ENCODE measurements around the gene IFNA10. TPM values are rescaled to one million over a fixed set of nuclear protein-coding genes. Genes with fewer than 3 reads are reported as not detected.
A peak's percentile ranks its signal among the peaks of the same experiment; 100 is the strongest.
"Not testable (repeated sequence)": the region's sequence is repeated elsewhere in the genome, so short reads cannot be mapped to it uniquely, and the experiment has no call there.

Gene IFNA10
- not detected for polyA plus RNA-seq (ENCODE audit: insufficient read depth in 1 of 5, insufficient read length in 5 of 5, low replicate concordance in 1 of 5)
- long read RNA-seq, donor 1: 0 reads
- long read RNA-seq, donor 2: 0 reads
- long read RNA-seq, donor 3: 0 reads
- long read RNA-seq, donor 4: 0 reads
- long read RNA-seq, donor 5: 0 reads
- long read RNA-seq, donor 6: 0 reads
- long read RNA-seq, donor 7: 0 reads
- long read RNA-seq, donor 8: 0 reads

GRCh38 chr9:21207043-21207442 is at the start of gene IFNA10:
Gene IFNA10 (minus strand): TSS chr9:21207143. CDS start chr9:21207097, 46 bp downstream.
- not testable (repeated sequence) for DNase-seq

- DNase-seq: no peak
Measured at GRCh38 chr9:21255538-21256212, 48.7 kb upstream of the IFNA10 start.

- peak; percentile 11 to 21 for DNase-seq
Measured at GRCh38 chr9:21252721-21253547, 46.0 kb upstream of the IFNA10 start.

- no peak for DNase-seq
Measured at GRCh38 chr9:21251638-21252037, 44.7 kb upstream of the IFNA10 start.

- DNase-seq: no peak
Measured at GRCh38 chr9:21251190-21251589, 44.2 kb upstream of the IFNA10 start.

GRCh38 chr9:21244836-21245235 is 37.9 kb upstream of the IFNA10 start:
- DNase-seq: no peak

GRCh38 chr9:21239911-21240310 is 33.0 kb upstream of the IFNA10 start, which contains the start of gene IFNA14:
Gene IFNA14 (minus strand): TSS chr9:21240005. CDS start chr9:21239935, 70 bp downstream.
- DNase-seq: no peak

GRCh38 chr9:21236360-21236714 is 29.4 kb upstream of the IFNA10 start:
- not testable (repeated sequence) for DNase-seq

GRCh38 chr9:21235468-21236359 is 28.8 kb upstream of the IFNA10 start:
- DNase-seq: peak; percentile 12 to 27

- no peak for DNase-seq
Measured at GRCh38 chr9:21234153-21234687, 27.3 kb upstream of the IFNA10 start.

GRCh38 chr9:21233258-21233657 is 26.3 kb upstream of the IFNA10 start:
- no peak for DNase-seq

GRCh38 chr9:21228122-21228521 is 21.2 kb upstream of the IFNA10 start, which contains the start of gene IFNA17:
Gene IFNA17 (minus strand): TSS chr9:21228222. CDS start chr9:21228173, 49 bp downstream.
- no peak for DNase-seq

GRCh38 chr9:21217211-21217610 is 10.3 kb upstream of the IFNA10 start, which contains the start of gene IFNA16:
Gene IFNA16 (minus strand): TSS chr9:21217311. CDS start chr9:21217305, 6 bp downstream.
- DNase-seq: not testable (repeated sequence)

- not testable (repeated sequence) for DNase-seq
Measured at GRCh38 chr9:21213411-21214326, 6.7 kb upstream of the IFNA10 start.

- DNase-seq: not testable (repeated sequence)
Measured at GRCh38 chr9:21212160-21212559, 5.2 kb upstream of the IFNA10 start.

GRCh38 chr9:21210782-21211181 is 3.8 kb upstream of the IFNA10 start:
- not testable (repeated sequence) for DNase-seq

GRCh38 chr9:21210311-21210710 is 3.4 kb upstream of the IFNA10 start:
- no peak for DNase-seq

GRCh38 chr9:21205204-21205603 is 1.7 kb downstream of the IFNA10 start:
- no peak for DNase-seq

GRCh38 chr9:21202105-21202504 is 4.8 kb downstream of the IFNA10 start, which contains the start of gene IFNA7:
Gene IFNA7 (minus strand): TSS chr9:21202205. CDS start chr9:21202165, 40 bp downstream.
- DNase-seq: not testable (repeated sequence)

All from right lung (tissue), 10 donors.